Measurements from ENCODE around the gene ME3. TPM values are rescaled to one million over a fixed set of nuclear protein-coding genes. Genes with fewer than 3 reads are reported as not detected.
A peak's percentile ranks its signal among the peaks of the same experiment; 100 is the strongest.

Gene ME3
- polyA plus RNA-seq, 2 of the 4 experiments (the other 2 are of a cell fraction): 19.7 to 22.3 TPM

GRCh38 chr11:86699040-86699791 lies 26.8 kb upstream of the ME3 start:
- FAIRE-seq: no peak
- CTCF ChIA-PET: no interaction called here
- 0 out of 3 replicates have a peak overlapping the region, but pooled peaks have one; percentile 8 for H3K4me2 ChIP-seq
- ATAC-seq: no peak
- peaks cover 44% of the 10 kb centered on the region for H3K4me1 ChIP-seq
- no peak for DNase-seq (ENCODE audit: low read depth in 1 of 2, low spot score in 1 of 2)
- POLR2A ChIA-PET: no interaction called here
- WGBS (ENCODE audit: missing lambda C conversion rate): 81% methylated on average over 1 of the region's 1 CpG
- H3K27ac ChIP-seq: peak overlapping the region in 1 of 2 experiments; percentile 64; a peak in 3 of 6 replicates
- TF ChIP-seq ATOH8 (CRISPR knock-in tag; IDR thresholded peaks at IDR 0.05; ENCODE audit: low read depth) (no peak), JUNB (IDR thresholded peaks at IDR 0.05) (no peak), HEYL (CRISPR knock-in tag; IDR thresholded peaks at IDR 0.05) (no peak), EHF (CRISPR knock-in tag; IDR thresholded peaks at IDR 0.05) (no peak), EP300 (IDR thresholded peaks at IDR 0.05) (no peak), BHLHE40 (IDR thresholded peaks at IDR 0.05; ENCODE audit: low read depth, low read length) (no peak)
- H3K4me3 ChIP-seq: no peak overlapping the region
- no peaks in the 10 kb centered on the region for H3K9me3 ChIP-seq

DNA sequence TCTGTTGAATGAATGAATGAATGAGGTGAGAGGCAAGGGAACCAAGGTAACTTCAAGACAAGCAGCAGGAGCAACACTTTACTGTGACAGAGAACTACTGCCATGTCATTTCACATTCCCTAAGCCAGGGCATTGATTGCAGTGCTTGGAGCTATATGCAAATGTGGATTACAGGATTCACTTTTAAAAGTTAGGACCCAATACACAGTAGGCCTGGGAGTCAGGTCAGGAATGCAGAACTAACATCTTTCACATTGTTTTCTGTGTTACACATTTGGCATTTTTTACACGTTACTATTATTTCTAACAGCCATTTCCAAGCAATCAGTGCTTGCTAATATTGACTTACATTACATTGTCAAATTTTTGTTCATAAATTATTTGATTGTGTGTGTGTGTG lies 26.2 kb upstream of the ME3 start:
- CTCF ChIA-PET: no interaction called here

GRCh38 chr11:86696451-86696850 lies 24.0 kb upstream of the ME3 start:
- POLR2A ChIA-PET: interaction anchor here (1.9 kb wide), 1 partner anchor 24 kb away, joined by 6 read pairs; the partner anchor contains the start of gene ME3
- H3K4me3 ChIP-seq: no peak overlapping the region
- TF ChIP-seq HEYL (CRISPR knock-in tag; IDR thresholded peaks at IDR 0.05): no peak
- no peak for TF ChIP-seq HDAC2 (IDR thresholded peaks at IDR 0.05)
- TF ChIP-seq ESRRA (IDR thresholded peaks at IDR 0.05; ENCODE audit: borderline replicate concordance, low read length): no peak
- no peak for TF ChIP-seq MAFK (IDR thresholded peaks at IDR 0.05; ENCODE audit: partially characterized antibody)
- FAIRE-seq: no peak
- peak overlapping the region; percentile 45 to 81 for H3K27ac ChIP-seq
- H3K4me2 ChIP-seq: peak overlapping the region; percentile 57
- H3K9me3 ChIP-seq: no peaks in the 10 kb centered on the region
- CTCF ChIA-PET: interaction anchor here (1.0 to 6.2 kb wide), 8 partner anchors 9 to 103 kb away, joined by 3 to 40 read pairs (median 7); no protein-coding TSS in a partner anchor
- no peak for DNase-seq (ENCODE audit: low read depth in 1 of 2, low spot score in 1 of 2)
- peak in 1 of 2 experiments; percentile 21; a peak in 1 of 6 replicates for ATAC-seq
- H3K4me1 ChIP-seq: peaks cover 52% of the 10 kb centered on the region
- WGBS (ENCODE audit: missing lambda C conversion rate): 95% methylated on average over 1 of the region's 1 CpG

More for the DNA sequence above, 26.2 kb upstream of the ME3 start:
- POLR2A ChIA-PET: no interaction called here
- Histone ChIP-seq H3K9me3 (no peaks in the 10 kb centered on the region), H3K4me2 (no peak overlapping the region), H3K27ac (peak overlapping the region in 1 of 2 experiments; percentile 64; a peak in 3 of 6 replicates), H3K4me3 (no peak overlapping the region), H3K4me1 (peaks cover 46% of the 10 kb centered on the region)
- FAIRE-seq: peak; percentile 90
- 78% methylated on average over 1 of the region's 1 CpG for WGBS (ENCODE audit: missing lambda C conversion rate)
- ATAC-seq: no peak
- no peak for DNase-seq (ENCODE audit: low read depth in 1 of 2, low spot score in 1 of 2)
- TF ChIP-seq BCL3 (IDR thresholded peaks at IDR 0.05) (no peak), HMGXB4 (CRISPR knock-in tag; IDR thresholded peaks at IDR 0.05; ENCODE audit: borderline replicate concordance) (no peak), TP53 (CRISPR knock-in tag; IDR thresholded peaks at IDR 0.05) (no peak), SMC3 (IDR thresholded peaks at IDR 0.05) (no peak)

- Histone ChIP-seq H3K27ac (peak overlapping the region; percentile 51 to 81), H3K4me1 (peaks cover 52% of the 10 kb centered on the region), H3K9me3 (no peaks in the 10 kb centered on the region), H3K4me2 (peak overlapping the region; percentile 57), H3K4me3 (no peak overlapping the region)
- POLR2A ChIA-PET: interaction anchor here (0.7 to 1.9 kb wide), 5 partner anchors 24 to 212 kb away, joined by 3 to 6 read pairs (median 4); partner anchors contain the start of genes ME3 and PRSS23
- ATAC-seq: peak in 1 of 2 experiments; percentile 64; a peak in 3 of 6 replicates
- CTCF ChIA-PET: interaction anchor here (1.3 to 6.2 kb wide), 7 partner anchors 8 to 104 kb away, joined by 3 to 40 read pairs (median 7); no protein-coding TSS in a partner anchor
- DNase-seq (ENCODE audit: low read depth in 1 of 2, low spot score in 1 of 2): peak in 1 of 2 experiments; percentile 37
- 57% methylated on average over 1 of the region's 1 CpG for WGBS (ENCODE audit: missing lambda C conversion rate)
- TF ChIP-seq JUNB (IDR thresholded peaks at IDR 0.05) (peak; percentile 60; the same call in 1 of the 2 replicates), CEBPB (IDR thresholded peaks at IDR 0.05) (peak in 1 of 2 experiments; percentile 82; a peak in 3 of 4 replicates), CBX8 (IDR thresholded peaks at IDR 0.05) (no peak), NR3C1 (IDR thresholded peaks at IDR 0.05) (no peak), EP300 (IDR thresholded peaks at IDR 0.05) (peak in 1 of 2 experiments; percentile 53; a peak in 1 of 5 replicates), JUN (IDR thresholded peaks at IDR 0.05) (0 out of 5 replicates have a peak, but pooled peaks of 1 of the 2 experiments have one; percentile 35), GATA3 (IDR thresholded peaks at IDR 0.05; ENCODE audit: borderline replicate concordance) (peak; percentile 61; the same call in 1 of the 2 replicates), FOSL2 (IDR thresholded peaks at IDR 0.05) (peak; percentile 56; the same call in 1 of the 2 replicates), FOSL2 (CRISPR knock-in tag; IDR thresholded peaks at IDR 0.05) (peak; percentile 73)
- FAIRE-seq: no peak
Measured at GRCh38 chr11:86696004-86696403, 23.6 kb upstream of the ME3 start.

Measured in A549 (cell line).